Spinal cord (tissue), 4 donors: Measurements from ENCODE around the gene SWAP70. TPM values are rescaled to one million over a fixed set of nuclear protein-coding genes. Genes with fewer than 3 reads are reported as not detected.

Experiments used
- polyA plus RNA-seq, 2 donors: library from polyadenylated mRNA; unstranded; fragments of 120-200 nt; gene quantifications; one replicate each; pipeline ENCODE4 v1.2.1, GENCODE V29; 2013; ENCODE audit not compliant: insufficient read length in 2 of 2
- total RNA-seq, 2 donors: library from RNA; depleted of rRNA in 1 of 2; stranded (reverse); fragments of 120-200 nt in 1 of 2; fragments of >200 nt in 1 of 2; gene quantifications; one replicate each; pipeline versions ENCODE4 v1.2.3 to v1.2.4, GENCODE V29; 2013 to 2014

The SWAP70 gene
- total and polyA plus RNA-seq, 4 donors = 15.0 to 28.4 (median 20.4) TPM

Other genes starting within 250 kb of the SWAP70 start
- 10 to 100 TPM; 27.2 to 30.3 TPM for gene ZNF143, start 203.1 kb upstream of the SWAP70 start, total RNA-seq
- gene ZNF143, start 203.1 kb upstream of the SWAP70 start, polyA plus RNA-seq = 10 to 100 TPM; 17.4 to 18.4 TPM
- gene WEE1, start 90.4 kb upstream of the SWAP70 start, total RNA-seq = 10 to 100 TPM; 46.6 to 53.2 TPM
- gene WEE1, start 90.4 kb upstream of the SWAP70 start, polyA plus RNA-seq = 10 to 100 TPM; 32.5 to 34.7 TPM